K562 (cell line): ENCODE results near the gene MMP23B. TPM values are rescaled to one million over a fixed set of nuclear protein-coding genes. Genes with fewer than 3 reads are reported as not detected.

ENCODE experiments used
- ATAC-seq: fragments of 200-7000 bp; cut with Tn5 transposase; 3 replicates; pipeline ENCODE4 v1.9.1; 2020; ENCODE audit warnings: moderate library complexity
- BruUV-seq: library from RNA; stranded (reverse); fragments of 400-500 nt; replicated peaks from 2 replicates; lab custom pipeline; 2021; lab: Mats Ljungman, UMichigan
- CTCF ChIA-PET: fragments of 300-600 bp; formaldehyde crosslinking; extraction: SDS; loops from one replicate; lab custom pipeline; 2021; ENCODE audit warnings: low intra/inter-chr PET ratio; lab: Yijun Ruan, JAX
- POLR2A ChIA-PET: fragments of 300-600, 350-650 bp; sonication (Branson Sonifier 250); formaldehyde crosslinking; extraction: SDS; loops from one replicate; lab custom pipeline; 2021; ENCODE audit warnings: antibody characterized with exemption, inconsistent platforms; lab: Yijun Ruan, JAX
- DNase-seq, 4 experiments: peaks; one replicate each; pipeline versions ENCODE4 v3.0.0 to v3.0.0-alpha.2; 2011 to 2018; ENCODE audit warnings: low spot score in 3 of 4, mixed read lengths in 3 of 4; ENCODE audit errors: extremely low read depth in 1 of 4
- FAIRE-seq: peaks from 2 replicates; lab custom pipeline; 2011; peaks lifted over from hg19 to GRCh38; lab: Jason Lieb, UNC
- H2AFZ ChIP-seq: 2 replicates; pipeline ENCODE4 v1.6.0; 2011; ENCODE audit warnings: low read depth, low read length, control low read depth, inconsistent platforms
- H3K27ac ChIP-seq: fragments of 200-600 bp; 3 replicates; pipeline ENCODE4 v1.8.0; 2011; ENCODE audit warnings: low read depth, mild to moderate bottlenecking, control low read depth, inconsistent platforms, low read length, moderate library complexity, mixed read lengths; ENCODE audit errors: extremely low read depth
- H3K27me3 ChIP-seq, 2 experiments: fragments of 300-600 bp in 1 of 2; 2 replicates in 1 of 2; 3 replicates in 1 of 2; pipeline versions ENCODE4 v1.6.0 to v1.8.0; 2011; ENCODE audit warnings: inconsistent platforms in 2 of 2, low read length in 2 of 2, mild to moderate bottlenecking in 1 of 2, mixed read lengths in 1 of 2, moderate library complexity in 1 of 2; ENCODE audit not compliant: control insufficient read depth in 2 of 2, insufficient read depth in 2 of 2
- H3K36me3 ChIP-seq: fragments of 300-600 bp; 3 replicates; pipeline ENCODE4 v1.8.0; 2011; ENCODE audit warnings: mild to moderate bottlenecking, low read length, inconsistent platforms; ENCODE audit not compliant: control insufficient read depth, insufficient read depth
- H3K4me1 ChIP-seq, 2 experiments: fragments of 200-600 bp in 1 of 2; replicated peaks in 1 of 2; 2 replicates in 1 of 2; 3 replicates in 1 of 2; pipeline versions ENCODE4 v1.5.1 to v1.8.0; 2011; ENCODE audit warnings: inconsistent platforms in 2 of 2, low read length in 2 of 2, mild to moderate bottlenecking in 1 of 2, mixed read lengths in 1 of 2, moderate library complexity in 1 of 2; ENCODE audit not compliant: control insufficient read depth in 2 of 2, insufficient read depth in 2 of 2
- H3K4me2 ChIP-seq: 2 replicates; pipeline ENCODE4 v1.6.1; 2011; ENCODE audit warnings: low read length, control low read depth, inconsistent platforms, mixed read lengths; ENCODE audit not compliant: insufficient read depth
- H3K4me3 ChIP-seq: fragments of 200-600 bp; sonication (generic), shearing (Covaris generic); 2 replicates; pipeline ENCODE4 v1.5.1; 2016; ENCODE audit warnings: control low read depth, inconsistent platforms
- H3K79me2 ChIP-seq: fragments of 200-600 bp; 3 replicates; pipeline ENCODE4 v1.8.0; 2011; ENCODE audit warnings: low read length, inconsistent platforms; ENCODE audit not compliant: control insufficient read depth, insufficient read depth
- H3K9ac ChIP-seq, 2 experiments: 2 replicates each; pipeline versions ENCODE4 v1.6.0 to v1.6.1; 2011; ENCODE audit warnings: low read depth in 2 of 2, low read length in 2 of 2, control low read depth in 1 of 2, inconsistent platforms in 1 of 2, mild to moderate bottlenecking in 1 of 2, mixed read lengths in 1 of 2; ENCODE audit not compliant: insufficient read depth in 1 of 2
- H3K9me1 ChIP-seq: one replicate; pipeline ENCODE4 v1.6.0; 2011; ENCODE audit warnings: inconsistent platforms, mild to moderate bottlenecking, low read length, moderate library complexity; ENCODE audit not compliant: control insufficient read depth, insufficient read depth
- H3K9me3 ChIP-seq: replicated peaks from 2 replicates; pipeline ENCODE4 v1.5.1; 2011; ENCODE audit warnings: low read depth, low read length, inconsistent platforms; ENCODE audit not compliant: control insufficient read depth, insufficient read depth
- H4K20me1 ChIP-seq: replicated peaks from 2 replicates; pipeline ENCODE4 v1.6.1; 2011; ENCODE audit warnings: low read length, inconsistent platforms, mixed read lengths; ENCODE audit not compliant: control insufficient read depth, insufficient read depth
- CBX5 ChIP-seq: IDR thresholded peaks from 2 replicates; pipeline ENCODE4 v1.6.1; 2014; ENCODE audit warnings: low read depth, borderline replicate concordance
- E2F3 ChIP-seq: fragments of 250-450 bp; sonication (Bioruptor Pico); IDR thresholded peaks from 2 replicates; pipeline ENCODE4 v1.4.0; 2020; ENCODE audit warnings: mild to moderate bottlenecking
- POLR3G ChIP-seq: IDR thresholded peaks from 2 replicates; pipeline ENCODE4 v1.6.1; 2011; ENCODE audit not compliant: insufficient read length, insufficient replicate concordance; ENCODE audit errors: extremely low read depth
- ZNF408 ChIP-seq: fragments of 250-450 bp; sonication (Bioruptor Pico); IDR thresholded peaks from 2 replicates; pipeline ENCODE4 v1.4.0; 2020; ENCODE audit warnings: low read depth, mild to moderate bottlenecking, moderate library complexity
- ZNF445 ChIP-seq: fragments of 250-450 bp; sonication (Bioruptor Pico); IDR thresholded peaks from 2 replicates; pipeline ENCODE4 v1.4.0; 2020; ENCODE audit warnings: low read depth, mild to moderate bottlenecking, moderate library complexity
- WGBS: fragments of 100-300 bp; shearing (Covaris generic); methylation state at CpG from one replicate; pipeline ENCODE4 v1.1.6; 2016; ENCODE audit warnings: low coverage, mixed read lengths; ENCODE audit not compliant: insufficient coverage; ENCODE audit errors: missing lambda C conversion rate; 5-methylcytosine and 5-hydroxymethylcytosine counted together
- in situ Hi-C: fragments of 300-500 bp; cut with MboI; formaldehyde crosslinking; loops from 4 replicates; pipeline ENCODE4 v1.15.0; 2018; ENCODE audit warnings: inconsistent platforms, mixed read lengths
- intact Hi-C: fragments of 100-400 bp; cut with micrococcal nuclease; formaldehyde crosslinking; loops from 2 replicates; pipeline ENCODE4 v1.14.2; 2022
- polyA plus RNA-seq, 8 experiments: library from polyadenylated mRNA; depleted of rRNA in 4 of 8; stranded (reverse) in 5 of 8; unstranded in 3 of 8; fragments of >200 nt; fragmentation: Nextera tagmentation in 2 of 8; fragmentation: Illumina TruSeq in 1 of 8; extraction: Ambion mirVana in 2 of 8; extraction: Trizol in 1 of 8; gene quantifications; 2 replicates each; pipeline versions ENCODE4 v1.2.1 to v1.2.3, GENCODE V29; 2011 to 2014; ENCODE audit warnings: inconsistent platforms in 1 of 8, missing spikeins in 1 of 8
- total RNA-seq, 7 experiments: library from RNA; depleted of rRNA in 6 of 7; stranded (reverse); fragments of >200 nt in 6 of 7; fragmentation: Illumina TruSeq in 2 of 7; extraction: Trizol in 2 of 7; gene quantifications; 2 replicates each; pipeline versions ENCODE4 v1.2.1 to v1.2.3, GENCODE V29; 2011 to 2021; ENCODE audit warnings: low replicate concordance in 1 of 7

The MMP23B gene
- total and polyA plus RNA-seq, 9 of the 15 experiments (the other 6 are each of a cell fraction or from before 2014, with no cell fraction given) = 0.28 to 1.2 (median 0.41) TPM; not detected in 5

GRCh38 chr1:1618396-1619068, 13.4 kb upstream of the MMP23B start:
- Histone ChIP-seq H2AFZ (no peak overlapping the region), H3K4me1 (peaks cover 13 to 90% of the 10 kb centered on the region in 2 experiments; a peak in 4 of 5 replicates), H3K4me3 (no peak overlapping the region), H4K20me1 (peaks cover 24% of the 10 kb centered on the region; the same call in 1 of the 2 replicates), H3K9me3 (no peaks in the 10 kb centered on the region), H3K9ac (no peak overlapping the region), H3K9me1 (no peaks in the 10 kb centered on the region), H3K27ac (no peak overlapping the region), H3K36me3 (peaks cover 9% of the 10 kb centered on the region; the same call in 2 of the 3 replicates), H3K27me3 (no peaks in the 10 kb centered on the region), H3K4me2 (no peak overlapping the region), H3K79me2 (peaks cover 29% of the 10 kb centered on the region)
- DNase-seq (no peak), ATAC-seq (no peak), FAIRE-seq (no peak)
- POLR2A ChIA-PET = interaction anchor here (0.6 to 1.4 kb wide), 3 partner anchors 15 to 277 kb away, joined by 3 to 4 read pairs (median 3); no protein-coding TSS in a partner anchor
- in situ Hi-C loops = no loop called here
- 84% methylated on average over 9 of the region's 9 CpGs for WGBS
- BruUV-seq = no TSS peak
- intact Hi-C loops = no loop called here
- CTCF ChIA-PET = interaction anchor here (0.6 kb wide), 1 partner anchor 64 kb away, joined by 3 read pairs; no protein-coding TSS in a partner anchor
- TF ChIP-seq CBX5 (no peak), POLR3G (no peak), ZNF408 (CRISPR knock-in tag) (no peak), E2F3 (no peak), ZNF445 (no peak)
